ENCODE data around the gene DENND4B.

Gene DENND4B

DNA sequence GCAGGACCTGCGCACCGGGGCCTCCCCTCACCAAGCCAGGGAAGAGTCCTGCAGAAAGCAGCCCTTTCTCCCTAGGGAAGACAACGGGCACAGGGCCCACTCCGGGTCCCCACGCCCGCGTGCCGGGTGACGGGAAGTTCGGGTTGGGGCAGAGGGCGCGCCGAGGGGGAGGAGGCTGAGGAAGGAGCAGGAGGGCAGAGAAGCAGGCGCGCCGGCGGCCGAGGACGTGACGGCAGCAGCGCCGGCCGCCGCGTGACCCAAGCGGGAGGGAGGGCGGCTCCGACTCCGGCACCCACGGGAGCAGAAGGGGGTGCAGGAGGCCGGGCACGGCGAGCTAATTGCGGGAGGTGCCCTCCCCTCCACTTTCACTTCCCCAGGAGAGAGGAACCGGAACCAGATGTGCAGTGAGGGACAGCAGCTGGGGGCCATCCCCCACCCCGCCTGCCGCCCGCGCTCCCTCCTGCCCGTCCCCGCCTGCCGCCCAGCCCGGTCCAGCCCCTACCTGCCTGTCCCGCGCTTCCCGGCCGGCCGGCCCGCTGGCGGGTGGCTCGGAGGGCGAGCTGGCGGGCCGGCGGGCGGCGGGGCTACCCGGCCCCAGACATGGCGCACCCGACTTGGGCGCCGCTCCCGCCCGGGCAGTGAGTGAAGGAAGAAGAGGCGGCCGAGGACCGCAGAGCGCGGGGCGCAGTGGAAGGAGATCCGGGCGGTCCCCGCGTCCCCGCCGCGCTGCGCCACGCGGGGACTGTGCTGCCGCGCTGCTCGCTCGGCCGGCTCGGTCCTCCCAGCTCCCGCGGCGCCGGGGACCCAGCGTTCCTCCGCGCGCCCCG is 510 bp downstream of the DENND4B start:
- peak; percentile 35 to 51 for DNase-seq (ENCODE audit: low read depth in 1 of 2, low spot score in 1 of 2)

- DNase-seq (ENCODE audit: low read depth in 1 of 2, low spot score in 1 of 2): peak; percentile 36 to 68
Observed at GRCh38 chr1:153945131-153945794, 1.3 kb downstream of the DENND4B start.

DNA sequence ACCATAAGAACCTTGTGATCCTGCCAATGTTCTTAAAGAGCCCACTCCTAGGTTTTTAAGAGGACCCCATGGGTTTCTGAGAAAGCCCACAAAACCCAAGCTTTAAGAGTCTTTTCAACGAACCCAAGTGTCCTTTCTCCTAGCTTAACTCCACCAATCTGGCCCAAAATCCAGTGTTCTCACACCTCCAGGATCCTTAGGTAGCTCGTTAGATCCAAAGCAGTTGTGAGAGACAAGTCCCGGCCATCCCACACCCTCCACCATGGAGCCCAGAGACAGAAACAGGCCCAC is 1.7 kb downstream of the DENND4B start:
- DNase-seq (ENCODE audit: low read depth in 1 of 2, low spot score in 1 of 2): no peak

DNA sequence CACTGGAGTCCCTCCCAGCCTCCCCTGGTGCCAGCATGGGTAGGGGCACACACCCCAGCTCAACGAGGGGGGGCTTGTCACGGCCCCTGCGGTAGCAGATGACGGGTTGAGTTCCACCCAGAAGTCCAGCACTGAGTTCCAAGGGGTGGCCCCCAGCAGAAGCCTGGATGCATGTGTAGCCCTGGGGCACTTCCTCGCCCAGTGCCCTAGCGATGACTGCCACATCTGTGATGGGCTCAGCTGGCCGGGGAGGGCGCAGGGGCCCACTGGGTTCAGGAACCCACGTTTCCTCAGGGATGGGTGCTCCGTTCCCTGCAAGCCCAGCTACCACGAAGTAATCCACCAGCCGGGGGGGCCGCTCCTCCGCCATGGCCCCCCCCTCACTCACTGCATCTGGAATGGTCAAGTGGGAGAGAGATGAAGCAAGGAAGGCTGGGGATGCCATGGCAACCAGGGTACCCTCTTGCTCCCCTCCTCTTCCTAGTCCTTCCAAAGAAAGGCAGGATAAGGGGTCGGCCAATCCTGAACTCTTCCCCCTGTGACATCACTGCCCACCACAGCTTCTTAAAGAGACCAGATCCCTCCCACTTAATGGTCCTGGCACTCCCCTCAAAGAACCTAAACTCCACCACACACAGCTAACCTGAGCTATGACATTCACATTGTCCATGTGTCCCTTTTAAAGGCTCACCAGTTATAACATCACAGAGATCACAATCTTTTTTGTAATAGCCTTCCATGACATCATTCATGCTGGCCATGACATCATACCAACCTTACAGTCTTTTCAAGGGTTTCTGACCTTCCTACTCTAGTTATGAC is 2.3 kb downstream of the DENND4B start:
- DNase-seq (ENCODE audit: low read depth in 1 of 2, low spot score in 1 of 2): no peak

- no peak for DNase-seq (ENCODE audit: low read depth in 1 of 2, low spot score in 1 of 2)
Observed at GRCh38 chr1:153942766-153943549, 3.6 kb downstream of the DENND4B start.

DNA sequence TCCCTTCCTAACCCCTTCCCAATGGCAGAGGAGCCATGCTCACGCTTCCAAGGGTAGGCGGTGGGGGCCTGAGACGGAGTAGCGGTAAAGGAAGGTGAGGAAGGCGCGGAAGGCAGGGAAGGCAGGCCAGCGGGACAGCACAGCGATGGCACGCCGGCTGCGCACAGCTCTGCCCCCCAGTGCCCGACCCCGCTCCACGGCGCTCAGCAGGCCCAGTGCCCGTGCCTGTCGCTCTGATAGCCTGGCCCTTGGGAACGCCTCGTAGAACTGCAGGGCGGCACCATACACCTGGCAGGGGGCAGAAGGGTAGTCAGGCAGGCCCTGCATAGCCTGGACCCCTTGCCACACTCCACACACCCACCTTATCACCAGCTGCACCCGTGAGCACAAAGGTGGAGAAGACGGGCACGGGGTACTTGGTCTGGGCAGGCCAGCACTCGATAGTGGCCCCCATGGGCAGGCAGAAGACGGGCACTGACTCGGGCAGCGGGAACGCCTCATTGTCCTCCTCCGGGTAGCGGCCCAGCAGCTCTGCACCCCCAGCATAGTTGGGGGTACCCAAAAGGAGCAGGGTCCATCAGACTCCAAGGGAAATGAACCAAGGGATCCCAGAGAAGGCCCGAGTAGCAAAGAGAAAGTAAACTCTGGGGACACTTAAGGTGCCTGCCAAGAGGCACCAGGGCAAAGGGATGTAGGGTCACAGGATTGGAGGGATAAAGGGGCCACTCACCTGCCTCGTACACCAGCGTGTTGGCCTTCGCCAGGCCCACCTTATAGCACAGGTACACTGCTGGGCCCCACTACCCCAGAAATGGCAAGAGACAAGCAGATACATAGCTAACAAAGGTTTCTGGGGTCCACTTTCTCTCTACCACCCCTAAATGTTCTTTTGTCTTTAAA is 4.4 kb downstream of the DENND4B start:
- no peak for DNase-seq (ENCODE audit: low read depth in 1 of 2, low spot score in 1 of 2)

DNA sequence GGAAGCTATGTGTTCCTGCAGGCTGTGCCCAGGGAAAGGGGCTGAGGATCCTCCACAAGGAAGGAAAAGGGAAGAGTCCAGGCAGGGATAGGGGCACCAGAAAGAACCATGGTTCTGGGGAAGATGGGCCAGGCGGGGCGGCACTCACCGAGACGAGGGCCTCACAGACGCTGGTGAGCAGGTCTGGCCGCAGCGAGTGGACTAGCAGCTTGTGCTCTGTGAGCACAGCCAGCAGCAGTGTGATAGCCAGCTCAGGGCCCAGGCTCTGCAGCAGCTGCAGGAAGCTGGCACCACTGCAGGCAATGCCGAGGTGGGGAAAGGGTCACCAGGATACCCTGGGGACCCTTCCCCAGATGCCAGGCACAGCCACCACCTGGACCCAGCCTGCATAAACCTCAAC is 5.8 kb downstream of the DENND4B start:
- DNase-seq (ENCODE audit: low read depth in 1 of 2, low spot score in 1 of 2): no peak

GRCh38 chr1:153939476-153939875 is 7.0 kb downstream of the DENND4B start:
- DNase-seq (ENCODE audit: low read depth in 1 of 2, low spot score in 1 of 2): no peak

DNA sequence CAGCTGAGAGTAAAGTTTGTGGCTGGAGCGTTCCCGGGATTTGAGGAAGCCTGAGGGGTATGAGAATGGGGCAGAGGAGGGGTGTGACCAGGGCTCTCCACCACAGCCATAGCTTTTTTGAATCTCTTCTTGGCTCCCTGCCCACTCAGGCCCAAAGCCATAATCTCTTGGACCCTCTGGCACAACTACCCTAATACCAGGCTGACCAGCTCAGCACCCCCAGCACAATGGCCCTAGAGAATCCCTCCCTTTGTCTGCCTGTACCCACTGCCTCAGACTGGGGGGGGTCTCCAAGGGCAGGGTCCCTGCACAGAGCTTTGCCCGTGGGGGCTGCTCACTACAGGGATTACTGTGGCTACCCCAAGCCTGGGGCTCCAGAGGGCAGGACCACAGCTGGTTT is 7.5 kb downstream of the DENND4B start:
- no peak for DNase-seq (ENCODE audit: low read depth in 1 of 2, low spot score in 1 of 2)

DNA sequence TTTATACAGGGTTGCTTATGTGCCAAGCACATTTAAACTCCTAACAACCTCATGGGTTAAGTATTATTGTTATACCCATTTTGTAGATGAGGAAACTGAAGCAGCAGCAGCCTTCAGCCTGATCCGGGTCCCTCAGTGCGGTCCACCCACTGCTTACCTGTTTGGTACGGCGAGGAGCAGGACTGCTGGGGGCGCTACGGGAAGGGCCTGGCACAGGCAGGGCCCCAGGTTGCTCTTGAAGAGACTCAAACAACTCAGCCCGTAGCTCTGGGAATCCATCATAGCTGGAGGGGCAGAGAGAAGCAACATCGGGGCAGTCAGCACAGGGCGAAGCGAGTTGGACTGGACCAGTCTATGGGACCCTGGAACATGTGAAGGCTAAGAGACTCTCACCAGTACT is 9.2 kb downstream of the DENND4B start:
- no peak for DNase-seq (ENCODE audit: low read depth in 1 of 2, low spot score in 1 of 2)

- no peak for DNase-seq (ENCODE audit: low read depth in 1 of 2, low spot score in 1 of 2)
Observed at GRCh38 chr1:153936011-153936802, 10.3 kb downstream of the DENND4B start.

- no peak for DNase-seq (ENCODE audit: low read depth in 1 of 2, low spot score in 1 of 2)
Observed at GRCh38 chr1:153934746-153935145, 11.8 kb downstream of the DENND4B start.

DNA sequence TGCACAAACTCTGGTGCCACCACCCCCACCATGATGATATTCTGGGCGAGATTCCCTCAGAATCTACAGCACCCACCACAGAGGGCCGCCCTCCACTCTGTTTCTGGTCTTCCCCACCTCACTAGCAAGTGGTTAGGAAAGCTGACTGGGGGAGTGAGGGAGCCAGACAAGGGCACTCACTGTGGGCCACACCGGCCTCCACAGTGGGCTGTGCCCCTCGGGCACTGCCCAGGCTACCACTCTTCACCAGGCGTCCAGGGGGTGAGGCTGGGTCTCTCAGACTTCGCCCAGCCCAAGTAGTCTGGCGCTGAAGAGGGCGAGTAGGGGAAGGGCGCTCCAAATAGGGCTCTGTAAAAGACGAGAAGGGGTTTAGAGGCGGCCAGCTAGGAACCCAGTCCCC is 12.6 kb downstream of the DENND4B start:
- DNase-seq (ENCODE audit: low read depth in 1 of 2, low spot score in 1 of 2): no peak

DNA sequence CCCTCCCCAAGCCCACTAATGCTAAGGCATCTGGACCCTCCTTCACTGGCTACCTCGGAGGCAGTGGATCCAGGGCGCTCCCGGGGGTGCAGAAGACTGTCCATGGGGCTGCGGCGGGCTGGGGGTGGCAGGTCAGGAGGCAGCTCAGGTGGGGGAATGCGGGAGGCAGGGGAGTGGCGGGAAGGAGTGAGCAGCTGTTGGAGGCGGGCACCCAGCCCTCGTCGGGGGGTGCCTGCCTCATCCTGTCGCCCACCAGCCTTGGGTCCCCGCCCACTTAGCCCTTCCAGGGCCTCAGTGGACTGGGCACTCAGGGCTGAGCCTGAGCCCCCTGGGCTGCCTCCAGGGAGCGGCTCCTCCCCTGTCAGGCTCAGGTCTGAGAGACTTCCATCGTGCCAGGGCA is 13.1 kb downstream of the DENND4B start:
- DNase-seq (ENCODE audit: low read depth in 1 of 2, low spot score in 1 of 2): no peak

DNA sequence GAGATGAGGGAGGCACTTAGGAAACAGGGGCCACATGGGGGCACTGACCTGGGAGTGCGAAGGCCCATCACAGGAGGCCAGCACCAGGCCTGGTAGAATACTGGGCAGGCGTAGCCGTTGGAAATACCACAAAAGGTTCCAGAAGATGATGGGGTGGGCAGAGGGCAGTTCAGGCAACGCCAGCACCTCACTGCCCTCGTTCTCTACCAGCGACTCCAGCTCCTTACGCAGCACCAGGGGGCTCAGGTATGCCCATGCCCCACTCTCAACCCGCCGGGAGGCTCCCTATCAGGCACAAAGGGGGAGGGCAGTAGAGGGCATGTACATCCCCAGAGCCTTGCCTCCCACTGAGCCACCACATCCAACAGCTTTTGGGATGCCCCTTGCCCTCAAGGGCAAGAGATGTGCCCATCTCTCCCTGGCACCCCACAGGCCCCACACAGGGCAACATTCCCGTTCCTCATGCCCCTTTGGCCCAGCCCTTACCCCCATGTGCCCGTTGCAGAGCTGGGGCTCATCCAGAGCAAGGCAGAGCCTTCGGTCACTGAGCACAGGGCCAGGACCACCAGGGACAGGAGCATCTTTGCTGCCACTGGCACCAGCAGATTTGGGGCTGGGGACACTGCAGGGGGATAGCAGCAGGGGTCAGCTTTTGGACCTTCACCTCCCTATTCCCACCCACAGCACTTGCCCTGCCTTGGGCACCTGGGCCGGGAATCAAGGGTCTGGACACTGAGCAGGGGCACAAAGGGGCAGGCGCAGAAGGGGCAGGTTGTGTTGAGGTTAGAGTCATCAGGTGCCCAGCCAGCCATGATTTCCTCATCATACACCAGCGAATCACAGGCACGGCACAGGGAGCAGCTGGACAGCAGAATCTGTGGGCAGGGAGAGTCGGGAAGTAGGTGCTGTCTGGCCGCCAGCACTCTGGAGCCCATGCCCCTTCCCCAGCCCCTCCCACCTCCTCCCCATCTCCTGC is 14.1 kb downstream of the DENND4B start:
- no peak for DNase-seq (ENCODE audit: low read depth in 1 of 2, low spot score in 1 of 2)

DNA sequence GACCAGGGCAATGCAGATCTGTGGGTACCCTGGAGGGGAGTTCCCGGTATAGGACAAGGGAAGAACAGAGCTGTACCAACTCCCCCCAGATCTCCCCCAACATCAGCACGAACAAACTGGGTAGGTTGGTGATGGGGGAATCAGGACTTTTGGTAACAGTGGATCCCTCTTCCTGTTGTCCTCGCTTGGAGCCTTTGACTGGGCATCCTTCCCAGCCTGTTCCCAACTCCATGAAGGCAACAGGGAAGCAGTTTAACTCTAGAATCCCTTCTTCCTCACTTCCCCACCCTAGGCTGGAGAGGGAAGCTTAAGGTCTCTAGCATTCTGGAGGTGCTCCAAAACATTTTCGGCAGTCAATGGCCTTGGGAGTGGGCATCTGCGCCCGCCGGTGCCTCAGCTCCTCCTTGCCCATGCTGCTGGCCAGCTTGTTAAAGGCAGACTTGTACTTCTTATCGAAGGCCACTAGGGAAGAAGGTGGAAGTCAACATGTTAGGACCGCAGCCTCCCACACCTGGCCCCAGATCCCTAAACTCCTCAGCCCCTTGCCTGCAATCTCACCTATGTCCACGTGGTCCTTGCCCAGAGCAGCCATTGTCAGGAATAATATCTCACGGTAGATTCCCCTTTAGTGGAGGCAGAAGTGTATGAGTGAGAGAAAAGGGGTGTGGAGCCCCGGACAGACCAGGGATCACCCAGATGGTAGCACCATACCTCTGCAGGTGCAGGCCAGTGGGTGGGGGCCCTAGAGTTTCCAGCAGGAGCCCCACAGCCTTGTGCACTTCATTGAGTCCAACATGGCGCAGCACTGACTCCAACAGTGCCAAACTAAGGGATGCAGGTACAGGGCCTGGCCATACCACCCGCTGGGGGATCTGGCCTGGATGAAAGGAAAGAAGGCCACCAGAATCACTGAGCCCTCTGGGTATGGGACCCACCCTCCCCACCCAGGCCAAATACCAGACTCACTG is 16.3 kb downstream of the DENND4B start:
- DNase-seq (ENCODE audit: low read depth in 1 of 2, low spot score in 1 of 2): no peak

DNA sequence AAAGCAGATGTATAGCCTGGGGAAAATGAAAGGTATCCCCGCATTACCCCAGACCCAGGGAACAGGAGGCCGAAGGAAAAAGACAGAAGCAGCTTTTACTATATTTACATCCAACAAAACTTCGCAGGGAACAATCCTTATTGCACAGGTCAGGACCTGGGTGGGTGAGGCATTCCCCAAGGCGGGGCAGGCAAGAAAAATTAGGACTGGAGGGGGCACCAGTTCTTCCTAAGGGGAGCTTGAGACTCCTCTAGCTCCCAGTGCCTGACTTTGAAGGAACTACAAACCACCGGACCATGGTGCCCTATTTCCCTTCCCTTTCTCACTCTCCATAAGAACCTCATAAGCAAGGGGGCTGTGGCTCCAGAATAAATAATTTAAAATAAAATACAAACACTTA is 17.1 kb downstream of the DENND4B start:
- no peak for DNase-seq (ENCODE audit: low read depth in 1 of 2, low spot score in 1 of 2)
